Right renal cortex interstitium (tissue), 3 donors: Measurements from ENCODE around the gene PDE4B. TPM values are rescaled to one million over a fixed set of nuclear protein-coding genes. Genes with fewer than 3 reads are reported as not detected.

Experiments
- DNase-seq, 3 donors: peaks; one replicate each; pipeline ENCODE4 v3.0.0-alpha.2; 2013; ENCODE audit warnings: low read depth in 3 of 3, low spot score in 2 of 3
- polyA plus RNA-seq, 3 donors: library from polyadenylated mRNA; unstranded; fragments of 120-200 nt; gene quantifications; one replicate each; pipeline ENCODE4 v1.2.1, GENCODE V29; 2013; ENCODE audit not compliant: insufficient read length in 3 of 3

Gene PDE4B
- polyA plus RNA-seq, 3 donors, result 7.3 to 10.0 (median 10.0) TPM

- no peak for DNase-seq
These were observed 481.9 kb downstream of the PDE4B start for GRCh38 chr1:66274634-66275033.

GRCh38 chr1:66275083-66275482 lies 482.4 kb downstream of the PDE4B start:
- DNase-seq, result no peak

GRCh38 chr1:66275601-66276023 lies 482.9 kb downstream of the PDE4B start:
- no peak for DNase-seq

- no peak for DNase-seq
These were observed 483.5 kb downstream of the PDE4B start for GRCh38 chr1:66276218-66276617.

- no peak for DNase-seq
These were observed 485.7 kb downstream of the PDE4B start for GRCh38 chr1:66278260-66279021.

- no peak for DNase-seq
These were observed 489.1 kb downstream of the PDE4B start for GRCh38 chr1:66281808-66282207.

GRCh38 chr1:66282343-66282852 lies 489.7 kb downstream of the PDE4B start:
- no peak for DNase-seq

- no peak for DNase-seq
These were observed 490.4 kb downstream of the PDE4B start for GRCh38 chr1:66282891-66283621.

- no peak for DNase-seq
These were observed 490.9 kb downstream of the PDE4B start for GRCh38 chr1:66283622-66284041.

GRCh38 chr1:66284746-66285145 lies 492.1 kb downstream of the PDE4B start:
- DNase-seq, result no peak

GRCh38 chr1:66285618-66286270 lies 493.0 kb downstream of the PDE4B start:
- DNase-seq, result no peak

GRCh38 chr1:66286307-66286706 lies 493.6 kb downstream of the PDE4B start:
- DNase-seq, result no peak

GRCh38 chr1:66288048-66288447 lies 495.4 kb downstream of the PDE4B start:
- DNase-seq, result no peak

GRCh38 chr1:66290761-66291530 lies 498.3 kb downstream of the PDE4B start:
- DNase-seq, result no peak

GRCh38 chr1:66291531-66291864 lies 498.8 kb downstream of the PDE4B start:
- DNase-seq, result no peak

- DNase-seq, result no peak
These were observed 499.6 kb downstream of the PDE4B start for GRCh38 chr1:66292305-66292704.

- DNase-seq, result no peak
These were observed 500.2 kb downstream of the PDE4B start for GRCh38 chr1:66292944-66293343.

GRCh38 chr1:66294707-66295370 lies 502.1 kb downstream of the PDE4B start:
- DNase-seq, result no peak

- no peak for DNase-seq
These were observed 503.1 kb downstream of the PDE4B start for GRCh38 chr1:66295803-66296202.

GRCh38 chr1:66296370-66296769 lies 503.7 kb downstream of the PDE4B start:
- no peak for DNase-seq
